ENCODE results near the gene RASD2. TPM values are rescaled to one million over a fixed set of nuclear protein-coding genes. Genes with fewer than 3 reads are reported as not detected.

Gene RASD2
- total and polyA plus RNA-seq, 2 experiments from 2014 or later = 0.61 to 1.1 TPM

- Histone ChIP-seq H3K9me3 (ENCODE audit: low read depth) (no peaks in the 10 kb centered on the region), H3K4me3 (no peak overlapping the region), H3K36me3 (no peaks in the 10 kb centered on the region), H3K4me1 (ENCODE audit: low read depth) (peaks cover 32% of the 10 kb centered on the region), H3K27me3 (no peaks in the 10 kb centered on the region), H3K27ac (peak overlapping the region; percentile 88)
- DNase-seq (ENCODE audit: low read depth in 1 of 2, low spot score in 1 of 2) = no peak
- TF ChIP-seq CTCF (IDR thresholded peaks at IDR 0.05; ENCODE audit: low read depth, low read length) = no peak
These were observed 58.7 kb downstream of the RASD2 start for GRCh38 chr22:35599364-35599763.

DNA sequence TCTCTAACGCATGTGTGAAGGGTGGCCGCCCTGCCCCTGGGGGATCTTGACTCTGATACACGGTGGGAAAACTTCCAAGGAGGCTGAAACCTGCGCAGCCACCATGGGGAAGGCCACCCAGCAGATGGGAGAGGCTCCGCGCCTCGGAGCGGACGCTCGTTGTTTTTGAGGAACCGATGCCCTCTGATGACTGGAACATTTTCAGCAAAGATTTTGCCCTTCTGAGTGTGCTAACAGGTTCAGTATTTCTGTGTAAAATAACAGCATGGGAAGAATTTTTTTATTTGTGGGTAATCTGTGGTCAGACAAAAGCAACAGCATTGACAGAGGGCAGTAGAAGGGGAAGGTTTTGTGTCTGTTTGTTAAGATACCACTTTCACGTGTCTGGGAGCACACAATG lies 59.8 kb downstream of the RASD2 start:
- Histone ChIP-seq H3K36me3 (no peaks in the 10 kb centered on the region), H3K4me3 (no peak overlapping the region), H3K9me3 (ENCODE audit: low read depth) (no peaks in the 10 kb centered on the region), H3K27me3 (no peaks in the 10 kb centered on the region), H3K4me1 (ENCODE audit: low read depth) (peaks cover 43% of the 10 kb centered on the region), H3K27ac (peak overlapping the region; percentile 45)
- TF ChIP-seq CTCF (IDR thresholded peaks at IDR 0.05; ENCODE audit: low read depth, low read length) = no peak
- DNase-seq (ENCODE audit: low read depth in 1 of 2, low spot score in 1 of 2) = no peak

DNA sequence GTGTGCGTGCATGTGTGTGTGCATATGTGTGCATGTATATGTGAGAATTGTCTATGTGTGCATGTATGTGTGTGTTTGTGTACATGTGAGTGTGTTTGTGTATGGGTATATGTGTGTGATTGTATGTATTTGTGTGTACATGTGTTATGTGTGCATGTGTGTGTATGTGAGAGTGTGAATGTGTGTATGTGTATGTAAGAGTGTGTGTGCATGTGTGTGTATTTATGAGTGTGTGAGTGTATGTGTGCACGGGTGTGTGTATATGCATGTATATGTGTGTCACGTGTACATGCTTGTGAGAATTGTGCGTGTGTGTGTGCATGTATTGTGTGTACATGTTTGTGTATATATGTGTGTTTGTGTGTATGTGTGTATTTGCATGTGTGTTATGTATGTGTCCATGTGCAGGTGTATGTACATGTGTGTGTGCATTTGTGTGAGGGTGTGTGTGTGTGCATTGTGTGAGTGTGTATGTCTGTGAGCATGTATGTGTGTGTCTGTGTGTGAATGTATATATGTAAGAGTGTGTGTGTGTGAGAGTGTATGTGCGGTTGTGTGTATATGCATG lies 60.5 kb downstream of the RASD2 start:
- Histone ChIP-seq H3K27me3 (no peaks in the 10 kb centered on the region), H3K27ac (no peak overlapping the region), H3K4me1 (ENCODE audit: low read depth) (peaks cover 42% of the 10 kb centered on the region), H3K4me3 (no peak overlapping the region), H3K9me3 (ENCODE audit: low read depth) (no peaks in the 10 kb centered on the region), H3K36me3 (no peaks in the 10 kb centered on the region)
- DNase-seq (ENCODE audit: low read depth in 1 of 2, low spot score in 1 of 2) = no peak
- TF ChIP-seq CTCF (IDR thresholded peaks at IDR 0.05; ENCODE audit: low read depth, low read length) = no peak

DNA sequence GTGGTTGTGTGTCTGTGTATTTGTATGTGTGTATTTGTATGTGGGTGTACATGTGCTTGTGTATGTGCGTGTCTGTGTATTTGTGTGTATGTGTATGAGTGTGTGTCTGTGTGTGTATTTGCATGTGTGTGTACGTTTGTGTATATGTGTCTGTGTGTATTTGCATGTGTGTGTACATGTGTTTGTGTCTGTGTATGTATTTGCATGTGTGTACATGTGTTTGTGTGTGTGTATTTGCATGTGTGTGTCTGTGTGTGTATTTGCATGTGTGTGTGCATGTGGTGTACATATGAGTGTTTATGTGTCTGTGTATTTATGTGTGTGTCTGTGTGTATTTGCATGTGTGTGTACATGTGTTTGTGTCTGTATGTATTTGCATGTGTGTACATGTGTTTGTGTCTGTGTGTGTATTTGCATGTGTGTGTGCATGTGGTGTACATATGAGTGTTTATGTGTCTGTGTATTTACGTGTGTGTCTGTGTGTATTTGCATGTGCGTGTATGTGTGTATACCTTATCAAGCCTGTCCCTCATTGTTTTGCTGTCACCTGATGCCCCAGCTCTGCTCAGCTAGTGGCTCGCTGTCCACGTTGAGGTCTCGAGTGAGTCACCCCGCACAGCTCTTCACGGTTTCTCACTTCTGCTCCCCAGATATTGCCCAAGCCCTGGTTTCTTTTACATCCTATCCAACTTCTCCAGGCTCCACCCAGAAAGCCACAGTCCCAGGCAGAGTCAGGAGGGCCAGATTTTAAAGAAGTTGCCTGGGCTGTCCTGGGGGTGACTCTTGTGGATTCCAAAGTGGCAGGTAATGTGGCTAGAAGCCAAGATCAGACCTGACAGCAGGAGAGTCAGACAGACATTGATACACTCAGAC lies 61.3 kb downstream of the RASD2 start:
- H3K27ac ChIP-seq = peak overlapping the region; percentile 78
- H3K4me1 ChIP-seq (ENCODE audit: low read depth) = peaks cover 41% of the 10 kb centered on the region
- no peak for TF ChIP-seq CTCF (IDR thresholded peaks at IDR 0.05; ENCODE audit: low read depth, low read length)
- DNase-seq (ENCODE audit: low read depth in 1 of 2, low spot score in 1 of 2) = peak in 1 of 2 donors; percentile 80
- no peaks in the 10 kb centered on the region for H3K36me3 ChIP-seq
- H3K9me3 ChIP-seq (ENCODE audit: low read depth) = no peaks in the 10 kb centered on the region
- H3K27me3 ChIP-seq = no peaks in the 10 kb centered on the region
- H3K4me3 ChIP-seq = no peak overlapping the region

Other genes with a start within 250 kb of the RASD2 start
- 66.3 and 107 TPM in 2 replicates for gene TOM1, start 240.9 kb upstream of the RASD2 start, total RNA-seq
- 76.2 and 84.9 TPM in 2 replicates for gene TOM1, start 240.9 kb upstream of the RASD2 start, polyA plus RNA-seq
- gene HMOX1, start 159.7 kb upstream of the RASD2 start, total RNA-seq = 1.5 and 2.1 TPM in 2 replicates
- 1.6 and 3.3 TPM in 2 replicates for gene HMOX1, start 159.7 kb upstream of the RASD2 start, polyA plus RNA-seq
- gene MCM5, start 140.7 kb upstream of the RASD2 start, total RNA-seq = 26.2 and 83.5 TPM in 2 replicates
- gene MCM5, start 140.7 kb upstream of the RASD2 start, polyA plus RNA-seq = 31.7 and 82.1 TPM in 2 replicates
- gene MB, start 76.5 kb downstream of the RASD2 start, total RNA-seq = 952 and 1,065 TPM in 2 replicates
- gene MB, start 76.5 kb downstream of the RASD2 start, polyA plus RNA-seq = 829 and 1,030 TPM in 2 replicates
- gene APOL6, start 107.6 kb downstream of the RASD2 start, total RNA-seq = not detected in 2 replicates
- gene APOL6, start 107.6 kb downstream of the RASD2 start, polyA plus RNA-seq = 0.07 TPM in 1 of 2 replicates, not detected in the other
- gene APOL5, start 177.0 kb downstream of the RASD2 start, total RNA-seq = not detected in 2 replicates
- gene APOL5, start 177.0 kb downstream of the RASD2 start, polyA plus RNA-seq = not detected in 2 replicates

All from cardiac muscle cell (in vitro differentiated cells and primary cell).